IMR-90 (cell line): ENCODE data around the gene KRT6A. TPM values are rescaled to one million over a fixed set of nuclear protein-coding genes. Genes with fewer than 3 reads are reported as not detected.

Experiments
- ATAC-seq: fragments of 200-7000 bp; cut with Tn5 transposase; 2 replicates; pipeline ENCODE4 v1.9.1; 2020; ENCODE audit warnings: low read depth, mild to moderate bottlenecking, moderate library complexity
- BruUV-seq: library from RNA; stranded (reverse); fragments of 400-500 nt; replicated peaks from 2 replicates; lab custom pipeline; 2021; lab: Mats Ljungman, UMichigan
- CTCF ChIA-PET: fragments of 300-600 bp; formaldehyde crosslinking; extraction: SDS; loops from one replicate; lab custom pipeline; 2021; ENCODE audit warnings: antibody characterized with exemption; lab: Yijun Ruan, JAX
- POLR2A ChIA-PET: fragments of 300-600 bp; sonication (Branson Sonifier 250); formaldehyde crosslinking; loops from one replicate; lab custom pipeline; 2022; ENCODE audit warnings: antibody characterized with exemption; ENCODE audit not compliant: unreplicated experiment; lab: Charles Lee
- DNase-seq: peaks from one replicate; pipeline ENCODE4 v3.0.0; 2013
- H2AFZ ChIP-seq: replicated peaks from 2 replicates; pipeline ENCODE3; 2013; ENCODE audit warnings: low read length, mild to moderate bottlenecking; ENCODE audit not compliant: poor library complexity
- H2AK5ac ChIP-seq: 2 replicates; pipeline ENCODE4 v1.6.1; 2013; ENCODE audit warnings: low read depth, low read length, inconsistent platforms
- H2AK9ac ChIP-seq: replicated peaks from 2 replicates; pipeline ENCODE3; 2013; ENCODE audit warnings: mild to moderate bottlenecking, low read depth, low read length, moderate library complexity; ENCODE audit not compliant: poor library complexity
- H2BK120ac ChIP-seq: 2 replicates; pipeline ENCODE4 v1.6.1; 2013; ENCODE audit warnings: low read depth, low read length, inconsistent platforms
- H2BK15ac ChIP-seq: 3 replicates; pipeline ENCODE4 v1.6.1; 2013; ENCODE audit warnings: low read depth, low read length, inconsistent platforms
- H2BK20ac ChIP-seq: 2 replicates; pipeline ENCODE4 v1.6.1; 2013; ENCODE audit warnings: low read depth, mild to moderate bottlenecking, inconsistent platforms, low read length, moderate library complexity
- H2BK5ac ChIP-seq: 2 replicates; pipeline ENCODE4 v1.6.1; 2013; ENCODE audit warnings: mild to moderate bottlenecking, low read depth, low read length, inconsistent platforms; ENCODE audit not compliant: poor library complexity, severe bottlenecking
- H3K14ac ChIP-seq: replicated peaks from 2 replicates; pipeline ENCODE4 v1.6.1; 2013; ENCODE audit warnings: low read depth, low read length, inconsistent platforms
- H3K18ac ChIP-seq: 2 replicates; pipeline ENCODE4 v1.6.1; 2013; ENCODE audit warnings: low read depth, low read length, control low read depth
- H3K23ac ChIP-seq: 2 replicates; pipeline ENCODE4 v1.6.1; 2013; ENCODE audit warnings: low read depth, low read length, inconsistent platforms
- H3K27ac ChIP-seq: 2 replicates; pipeline ENCODE4 v1.5.1; 2013; ENCODE audit warnings: mild to moderate bottlenecking, control low read depth, low read length; ENCODE audit not compliant: insufficient read depth
- H3K27me3 ChIP-seq: 2 replicates; pipeline ENCODE4 v1.6.1; 2013; ENCODE audit warnings: low read length; ENCODE audit not compliant: control insufficient read depth, insufficient read depth
- H3K36me3 ChIP-seq: 2 replicates; pipeline ENCODE4 v1.6.1; 2013; ENCODE audit warnings: low read length, mixed read lengths; ENCODE audit not compliant: control insufficient read depth, insufficient read depth
- H3K4ac ChIP-seq: 2 replicates; pipeline ENCODE4 v1.6.1; 2013; ENCODE audit warnings: low read depth, low read length, inconsistent platforms
- H3K4me1 ChIP-seq: 2 replicates; pipeline ENCODE4 v1.6.1; 2013; ENCODE audit warnings: low read length, mixed read lengths; ENCODE audit not compliant: control insufficient read depth, insufficient read depth
- H3K4me2 ChIP-seq: 2 replicates; pipeline ENCODE4 v1.6.1; 2013; ENCODE audit warnings: low read depth, mild to moderate bottlenecking, control low read depth, low read length, moderate library complexity
- H3K4me3 ChIP-seq: 2 replicates; pipeline ENCODE4 v1.5.1; 2013; ENCODE audit warnings: low read depth, mild to moderate bottlenecking, control low read depth, low read length, moderate library complexity; ENCODE audit not compliant: insufficient read depth
- H3K56ac ChIP-seq: 2 replicates; pipeline ENCODE4 v1.6.1; 2013; ENCODE audit warnings: low read length, inconsistent platforms; ENCODE audit not compliant: insufficient read depth; ENCODE audit errors: extremely low read depth
- H3K79me1 ChIP-seq, 2 experiments: 2 replicates each; pipeline ENCODE4 v1.6.1; 2013; ENCODE audit warnings: low read length in 2 of 2, inconsistent platforms in 1 of 2, low read depth in 1 of 2
- H3K9ac ChIP-seq: 2 replicates; pipeline ENCODE4 v1.6.1; 2013; ENCODE audit warnings: low read depth, low read length, control low read depth
- H3K9me1 ChIP-seq: 2 replicates; pipeline ENCODE4 v1.6.1; 2013; ENCODE audit warnings: low read length, inconsistent platforms; ENCODE audit not compliant: insufficient read depth
- H3K9me3 ChIP-seq: 2 replicates; pipeline ENCODE4 v1.6.1; 2013; ENCODE audit warnings: low read length; ENCODE audit not compliant: control insufficient read depth, insufficient read depth
- H4K20me1 ChIP-seq: 2 replicates; pipeline ENCODE4 v1.6.1; 2013; ENCODE audit warnings: low read length, inconsistent platforms; ENCODE audit not compliant: insufficient read depth
- H4K5ac ChIP-seq: 2 replicates; pipeline ENCODE4 v1.6.1; 2013; ENCODE audit warnings: mild to moderate bottlenecking, low read depth, low read length, control low read depth
- H4K8ac ChIP-seq, 2 experiments: 2 replicates each; pipeline ENCODE4 v1.6.1; 2013; ENCODE audit warnings: low read depth in 2 of 2, low read length in 2 of 2, control low read depth in 1 of 2, inconsistent platforms in 1 of 2
- H4K91ac ChIP-seq: 2 replicates; pipeline ENCODE4 v1.6.1; 2013; ENCODE audit warnings: low read depth, low read length, inconsistent platforms; ENCODE audit not compliant: insufficient read depth
- BHLHE40 ChIP-seq: fragments of 150-350 bp; IDR thresholded peaks from 2 replicates; pipeline ENCODE4 v1.6.1; 2016; ENCODE audit warnings: mild to moderate bottlenecking, low read depth, low read length
- CEBPB ChIP-seq: IDR thresholded peaks from 2 replicates; pipeline ENCODE4 v1.6.1; 2012; ENCODE audit warnings: low read depth, low read length, improper control_type of control experiment
- CHD1 ChIP-seq: IDR thresholded peaks from 2 replicates; pipeline ENCODE4 v1.6.1; 2012; ENCODE audit warnings: low read depth, low read length, improper control_type of control experiment
- FOS ChIP-seq: fragments of 150-350 bp; IDR thresholded peaks from 2 replicates; pipeline ENCODE4 v1.6.1; 2016; ENCODE audit warnings: low read depth, low read length
- MAFK ChIP-seq: IDR thresholded peaks from 2 replicates; pipeline ENCODE4 v1.6.1; 2012; ENCODE audit warnings: low read depth, low read length, improper control_type of control experiment
- MXI1 ChIP-seq: IDR thresholded peaks from 2 replicates; pipeline ENCODE4 v1.6.1; 2012; ENCODE audit warnings: low read depth, mild to moderate bottlenecking, low read length, moderate library complexity, borderline replicate concordance
- POLR2A ChIP-seq: IDR thresholded peaks from 2 replicates; pipeline ENCODE4 v1.6.1; 2012; ENCODE audit warnings: mild to moderate bottlenecking, low read depth, low read length
- SMC3 ChIP-seq: fragments of 150-350 bp; IDR thresholded peaks from 2 replicates; pipeline ENCODE4 v1.6.1; 2016; ENCODE audit warnings: low read depth, mild to moderate bottlenecking, antibody characterized with exemption, low read length, moderate library complexity
- WGBS, 2 experiments: methylation state at CpG; one replicate each; pipeline versions ENCODE4 v1.1.5 to v1.1.7; 2013; ENCODE audit warnings: missing lambda C conversion rate in 2 of 2; ENCODE audit not compliant: insufficient read length in 1 of 2; ENCODE audit errors: extremely low coverage in 2 of 2; 5-methylcytosine and 5-hydroxymethylcytosine counted together
- dilution Hi-C: fragments of 300-500 bp; cut with HindIII; formaldehyde crosslinking; loops from one replicate; pipeline ENCODE4 v1.14.3; 2018; ENCODE audit warnings: low sequenced_read_pairs; ENCODE audit not compliant: unreplicated experiment
- in situ Hi-C: fragments of 300-500 bp; cut with MboI; formaldehyde crosslinking; loops from 3 replicates; pipeline ENCODE4 v1.14.3; 2019; ENCODE audit warnings: low sequenced_read_pairs, inconsistent platforms, mixed read lengths
- intact Hi-C: fragments of 100-400 bp; cut with micrococcal nuclease; formaldehyde crosslinking; loops from 2 replicates; pipeline ENCODE4 v1.10.0; 2022
- polyA plus RNA-seq, 3 experiments: library from polyadenylated mRNA; depleted of rRNA; stranded (reverse); fragments of >200 nt; gene quantifications; 2 replicates each; pipeline ENCODE4 v1.2.3, GENCODE V29; 2012; ENCODE audit warnings: low replicate concordance in 1 of 3
- total RNA-seq: library from RNA; depleted of rRNA; stranded (reverse); fragments of >200 nt; gene quantifications from 2 replicates; pipeline ENCODE4 v1.2.3, GENCODE V29; 2012
- TF ChIP-seq, protein P1 (sequence below): fragments of 150-350 bp; IDR thresholded peaks from 2 replicates; pipeline ENCODE4 v1.6.1; 2016; ENCODE audit warnings: low read depth, mild to moderate bottlenecking, low read length, moderate library complexity, borderline replicate concordance
- TF ChIP-seq, protein P2 (sequence below): fragments of 150-350 bp; IDR thresholded peaks from 2 replicates; pipeline ENCODE4 v1.6.1; 2017; ENCODE audit warnings: mild to moderate bottlenecking, antibody characterized with exemption, low read length, low read depth

KRT6A gene
- total and polyA plus RNA-seq, 2 of the 4 experiments (the other 2 are of a cell fraction) = not detected

DNA sequence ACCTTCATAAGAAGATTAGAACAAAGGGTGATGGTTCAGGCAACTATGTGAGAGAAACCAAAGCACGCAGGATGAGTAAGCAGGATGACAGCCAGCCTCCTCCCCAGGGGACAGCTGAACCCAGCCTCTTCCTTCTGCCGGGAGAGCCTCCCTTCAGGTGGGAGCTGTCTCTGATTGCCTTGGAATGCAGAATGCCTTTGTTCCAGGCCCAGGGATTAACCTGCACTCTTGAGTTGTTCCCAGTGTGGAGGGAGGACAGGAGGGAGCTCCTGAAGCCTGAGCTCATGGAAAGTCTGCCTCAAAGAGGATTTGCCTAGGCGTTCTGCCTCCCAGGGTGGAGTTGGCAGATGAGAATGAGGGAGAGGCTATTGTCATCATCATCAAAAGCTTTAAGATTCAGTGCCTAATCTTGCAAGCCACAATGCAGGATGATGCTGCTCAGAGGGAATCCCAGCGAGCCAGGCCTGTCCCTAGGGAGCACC is 3.6 kb upstream of the KRT6A start:
- no peaks in the 10 kb centered on the region for H3K4me1 ChIP-seq
- H3K4me3 ChIP-seq = no peak overlapping the region
- H4K20me1 ChIP-seq = no peaks in the 10 kb centered on the region
- no peak overlapping the region for H3K4me2 ChIP-seq
- no peak overlapping the region for H4K5ac ChIP-seq
- in situ Hi-C loops = no loop called here
- no peaks in the 10 kb centered on the region for H3K79me1 ChIP-seq
- H3K23ac ChIP-seq = no peak overlapping the region
- ATAC-seq (no peak), DNase-seq (peak; percentile 40)
- no peaks in the 10 kb centered on the region for H3K9me3 ChIP-seq
- no peak overlapping the region for H3K27ac ChIP-seq
- WGBS, 2 experiments = no CpG with 5 or more reads among the region's 4 CpGs
- TF ChIP-seq FOS = no peak
- TF ChIP-seq CHD1 = no peak
- TF ChIP-seq POLR2A = no peak
- TF ChIP-seq MAFK = no peak
- TF ChIP-seq, protein P1, sequence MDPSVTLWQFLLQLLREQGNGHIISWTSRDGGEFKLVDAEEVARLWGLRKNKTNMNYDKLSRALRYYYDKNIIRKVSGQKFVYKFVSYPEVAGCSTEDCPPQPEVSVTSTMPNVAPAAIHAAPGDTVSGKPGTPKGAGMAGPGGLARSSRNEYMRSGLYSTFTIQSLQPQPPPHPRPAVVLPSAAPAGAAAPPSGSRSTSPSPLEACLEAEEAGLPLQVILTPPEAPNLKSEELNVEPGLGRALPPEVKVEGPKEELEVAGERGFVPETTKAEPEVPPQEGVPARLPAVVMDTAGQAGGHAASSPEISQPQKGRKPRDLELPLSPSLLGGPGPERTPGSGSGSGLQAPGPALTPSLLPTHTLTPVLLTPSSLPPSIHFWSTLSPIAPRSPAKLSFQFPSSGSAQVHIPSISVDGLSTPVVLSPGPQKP = no peak
- TF ChIP-seq BHLHE40 = no peak
- no peak for TF ChIP-seq CEBPB
- TF ChIP-seq, protein P2, sequence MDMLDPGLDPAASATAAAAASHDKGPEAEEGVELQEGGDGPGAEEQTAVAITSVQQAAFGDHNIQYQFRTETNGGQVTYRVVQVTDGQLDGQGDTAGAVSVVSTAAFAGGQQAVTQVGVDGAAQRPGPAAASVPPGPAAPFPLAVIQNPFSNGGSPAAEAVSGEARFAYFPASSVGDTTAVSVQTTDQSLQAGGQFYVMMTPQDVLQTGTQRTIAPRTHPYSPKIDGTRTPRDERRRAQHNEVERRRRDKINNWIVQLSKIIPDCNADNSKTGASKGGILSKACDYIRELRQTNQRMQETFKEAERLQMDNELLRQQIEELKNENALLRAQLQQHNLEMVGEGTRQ = no peak
- TF ChIP-seq MXI1 = no peak
- no peak for TF ChIP-seq SMC3
- no peaks in the 10 kb centered on the region for H3K36me3 ChIP-seq
- intact Hi-C loops = no loop called here
- H2BK15ac ChIP-seq = no peak overlapping the region
- no peak overlapping the region for H3K18ac ChIP-seq
- no peak overlapping the region for H3K14ac ChIP-seq
- BruUV-seq = no TSS peak
- H3K9ac ChIP-seq = no peak overlapping the region
- H2AK9ac ChIP-seq = no peak overlapping the region
- no peak overlapping the region for H3K4ac ChIP-seq
- peak overlapping the region; percentile 46 for H2AFZ ChIP-seq
- ChIA-PET CTCF (no interaction called here), POLR2A (no interaction called here)
- H2BK20ac ChIP-seq = no peak overlapping the region
- H4K91ac ChIP-seq = no peak overlapping the region
- no peak overlapping the region for H4K8ac ChIP-seq
- no peak overlapping the region for H3K56ac ChIP-seq
- dilution Hi-C loops = no loop called here
- H2AK5ac ChIP-seq = no peak overlapping the region; the same call in 1 of the 2 replicates
- no peak overlapping the region for H2BK5ac ChIP-seq
- peaks cover 7% of the 10 kb centered on the region for H3K27me3 ChIP-seq
- H2BK120ac ChIP-seq = no peak overlapping the region
- H3K9me1 ChIP-seq = no peaks in the 10 kb centered on the region
